AG04449 (cell line): ENCODE results near the gene ZNF488.
"Not testable (repeated sequence)": the region's sequence is repeated elsewhere in the genome, so short reads cannot be mapped to it uniquely, and the experiment has no call there.

ENCODE experiments used
- CTCF ChIA-PET: fragments of 350-600 bp; formaldehyde crosslinking; extraction: SDS; loops from one replicate; lab custom pipeline; 2021; ENCODE audit warnings: antibody characterized with exemption; lab: Yijun Ruan, JAX
- POLR2A ChIA-PET: fragments of 400-600, 350-600 bp; formaldehyde crosslinking; extraction: SDS; loops from one replicate; lab custom pipeline; 2020; ENCODE audit warnings: antibody characterized with exemption, inconsistent platforms; lab: Yijun Ruan, JAX
- DNase-seq: peaks from one replicate; pipeline ENCODE4 v3.0.0-alpha.2; 2010; ENCODE audit warnings: low read depth, low spot score
- H3K4me3 ChIP-seq: 2 replicates; pipeline ENCODE4 v1.5.1; 2011; ENCODE audit warnings: low read depth, mild to moderate bottlenecking, control low read depth, low read length
- TF ChIP-seq, protein P1 (sequence below): IDR thresholded peaks from one replicate; pipeline ENCODE4 v1.5.1; 2011; ENCODE audit warnings: mild to moderate bottlenecking, moderate library complexity, low read length, control low read depth, inconsistent platforms; ENCODE audit not compliant: insufficient read depth; ENCODE audit errors: missing control alignments

The ZNF488 gene

DNA sequence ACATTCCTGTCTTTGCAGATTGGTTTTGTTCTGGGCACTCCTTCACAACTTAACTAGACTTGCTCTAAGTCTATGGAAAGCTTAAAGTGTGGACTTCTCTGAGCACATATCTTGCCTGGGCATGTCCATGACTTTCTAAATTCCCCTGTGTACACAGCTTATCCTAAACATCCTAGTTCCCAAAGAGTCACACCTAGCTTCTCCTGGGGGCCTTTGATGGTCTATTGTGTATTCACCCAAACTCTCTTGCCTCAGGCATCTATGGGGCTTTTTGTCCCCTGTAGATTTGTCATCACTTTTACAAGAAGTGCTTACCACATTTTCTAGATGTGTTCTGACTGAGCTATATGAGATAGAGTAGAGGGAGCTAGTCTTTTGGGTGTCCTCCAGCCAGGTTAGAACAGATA is 12.2 kb upstream of the ZNF488 start:
- CTCF ChIA-PET, result interaction anchor here (0.7 to 1.1 kb wide), 2 partner anchors 9 to 34 kb away, joined by 3 read pairs; no protein-coding TSS in a partner anchor
- POLR2A ChIA-PET, result interaction anchor here (0.6 kb wide), 1 partner anchor 926 kb away, joined by 3 read pairs; no protein-coding TSS in a partner anchor
- no peak for DNase-seq
- H3K4me3 ChIP-seq, result no peak overlapping the region
- TF ChIP-seq, protein P1, sequence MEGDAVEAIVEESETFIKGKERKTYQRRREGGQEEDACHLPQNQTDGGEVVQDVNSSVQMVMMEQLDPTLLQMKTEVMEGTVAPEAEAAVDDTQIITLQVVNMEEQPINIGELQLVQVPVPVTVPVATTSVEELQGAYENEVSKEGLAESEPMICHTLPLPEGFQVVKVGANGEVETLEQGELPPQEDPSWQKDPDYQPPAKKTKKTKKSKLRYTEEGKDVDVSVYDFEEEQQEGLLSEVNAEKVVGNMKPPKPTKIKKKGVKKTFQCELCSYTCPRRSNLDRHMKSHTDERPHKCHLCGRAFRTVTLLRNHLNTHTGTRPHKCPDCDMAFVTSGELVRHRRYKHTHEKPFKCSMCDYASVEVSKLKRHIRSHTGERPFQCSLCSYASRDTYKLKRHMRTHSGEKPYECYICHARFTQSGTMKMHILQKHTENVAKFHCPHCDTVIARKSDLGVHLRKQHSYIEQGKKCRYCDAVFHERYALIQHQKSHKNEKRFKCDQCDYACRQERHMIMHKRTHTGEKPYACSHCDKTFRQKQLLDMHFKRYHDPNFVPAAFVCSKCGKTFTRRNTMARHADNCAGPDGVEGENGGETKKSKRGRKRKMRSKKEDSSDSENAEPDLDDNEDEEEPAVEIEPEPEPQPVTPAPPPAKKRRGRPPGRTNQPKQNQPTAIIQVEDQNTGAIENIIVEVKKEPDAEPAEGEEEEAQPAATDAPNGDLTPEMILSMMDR, result no peak

DNA sequence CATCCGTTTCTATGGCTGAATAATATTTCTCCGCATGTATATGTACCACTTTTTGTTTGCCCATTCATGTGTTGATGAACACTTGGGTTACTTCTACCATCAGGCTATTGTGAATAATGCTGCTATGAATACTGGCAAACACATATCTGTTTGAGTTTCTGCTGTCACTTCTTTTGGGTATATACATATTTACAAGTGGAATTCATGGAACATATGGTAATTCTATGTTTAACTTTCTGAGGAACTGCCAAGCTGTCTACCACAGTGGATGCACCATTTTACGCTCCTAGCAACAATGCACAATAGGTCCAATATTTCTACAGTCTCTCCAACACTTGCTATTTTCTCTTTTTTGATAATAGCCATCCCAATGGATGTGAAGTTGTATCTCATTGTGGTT is 5.5 kb upstream of the ZNF488 start:
- CTCF ChIA-PET, result no interaction called here
- POLR2A ChIA-PET, result no interaction called here
- no peak overlapping the region for H3K4me3 ChIP-seq
- TF ChIP-seq, protein P1, result no peak
- DNase-seq, result no peak

DNA sequence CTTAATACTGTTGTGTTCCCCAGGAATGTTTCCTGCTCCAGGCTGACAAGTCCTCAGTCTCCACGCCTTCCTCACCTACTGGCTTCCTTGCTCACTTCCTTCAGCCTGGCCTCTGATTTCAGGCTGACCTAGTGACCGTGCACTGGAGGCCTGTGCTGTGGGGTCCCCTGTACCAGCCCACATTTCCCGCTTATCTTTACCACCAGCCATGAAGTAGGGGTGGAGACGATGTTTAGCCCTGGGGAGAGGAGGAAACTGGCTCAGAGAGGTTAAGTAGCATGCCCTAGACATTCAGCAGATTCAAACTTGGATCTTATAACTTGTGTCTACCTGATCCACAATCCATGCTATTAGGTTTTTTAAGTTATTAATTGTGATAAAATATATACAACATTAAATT is 4.8 kb upstream of the ZNF488 start:
- TF ChIP-seq, protein P1, result no peak
- CTCF ChIA-PET, result no interaction called here
- DNase-seq, result no peak
- H3K4me3 ChIP-seq, result no peak overlapping the region
- POLR2A ChIA-PET, result no interaction called here

DNA sequence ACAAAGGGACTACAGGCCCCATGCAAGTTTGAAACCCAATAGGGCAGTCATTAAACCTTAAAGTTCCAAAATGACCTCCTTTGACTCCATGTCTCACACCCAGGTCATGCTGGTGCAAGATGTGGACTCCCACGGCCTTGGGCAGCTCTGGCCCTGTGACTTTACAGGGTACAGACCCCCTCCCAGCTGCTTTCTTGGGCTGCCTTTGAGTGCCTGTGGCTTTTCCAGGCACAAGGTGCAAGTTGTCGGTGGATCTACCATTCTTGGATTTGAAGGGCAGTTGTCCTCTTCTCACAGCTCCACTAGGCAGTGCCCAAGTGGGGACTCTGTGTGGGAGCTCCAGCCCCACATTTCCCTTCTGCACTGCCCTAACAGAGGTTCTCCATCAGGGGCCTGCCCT is 2.0 kb upstream of the ZNF488 start:
- DNase-seq, POLR2A ChIA-PET, H3K4me3 ChIP-seq: not testable (repeated sequence)
- CTCF ChIA-PET, result interaction anchor here (1.5 kb wide), 1 partner anchor 12 kb away, joined by 3 read pairs; no protein-coding TSS in a partner anchor

DNA sequence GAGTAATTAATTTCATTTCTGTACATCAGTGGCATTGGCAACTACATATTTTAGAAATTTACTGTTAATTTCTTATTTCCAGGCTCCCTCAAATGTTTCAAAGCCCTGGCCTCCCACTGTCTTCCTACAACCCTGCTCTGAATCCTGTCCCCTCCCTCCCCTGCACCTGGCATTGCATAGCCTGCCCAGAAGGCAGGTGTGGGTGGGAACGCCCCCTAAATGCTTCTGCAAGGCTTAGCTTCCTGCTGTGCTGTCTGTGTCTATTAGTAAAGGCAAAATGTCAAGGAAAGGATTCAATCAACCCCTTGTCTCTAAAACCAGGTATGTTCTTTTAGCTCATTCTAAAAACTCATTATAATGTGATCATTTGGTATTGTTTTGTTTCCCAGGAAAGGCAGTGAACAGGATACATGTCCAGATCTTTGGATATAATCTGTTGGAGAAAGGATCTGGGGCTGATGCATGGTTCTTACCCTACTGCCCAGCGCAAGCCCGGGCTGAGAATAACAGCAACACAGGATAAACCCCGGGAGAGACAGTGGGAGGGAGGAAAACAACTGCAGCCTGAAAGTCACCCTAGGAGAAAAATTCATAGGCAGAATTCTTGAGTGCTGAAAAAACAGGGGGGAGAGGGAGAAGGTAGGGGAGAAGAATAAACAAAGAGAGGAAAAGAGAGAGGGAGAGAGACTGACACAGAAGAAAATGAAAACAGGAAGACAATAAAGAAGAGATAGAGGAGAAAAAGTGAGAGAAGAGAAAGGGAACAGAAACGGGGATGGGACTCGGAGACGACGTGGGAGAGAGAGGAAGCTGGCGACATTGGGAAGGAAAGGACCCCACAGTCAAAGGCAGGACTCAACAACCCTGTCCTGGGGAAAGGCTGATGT is 589 bp downstream of the ZNF488 start:
- TF ChIP-seq, protein P1, result no peak
- CTCF ChIA-PET, result no interaction called here
- POLR2A ChIA-PET, result interaction anchor here (1.1 kb wide), 1 partner anchor 20 kb away, joined by 6 read pairs; no protein-coding TSS in a partner anchor
- DNase-seq, result no peak
- H3K4me3 ChIP-seq, result peak overlapping the region; percentile 72

DNA sequence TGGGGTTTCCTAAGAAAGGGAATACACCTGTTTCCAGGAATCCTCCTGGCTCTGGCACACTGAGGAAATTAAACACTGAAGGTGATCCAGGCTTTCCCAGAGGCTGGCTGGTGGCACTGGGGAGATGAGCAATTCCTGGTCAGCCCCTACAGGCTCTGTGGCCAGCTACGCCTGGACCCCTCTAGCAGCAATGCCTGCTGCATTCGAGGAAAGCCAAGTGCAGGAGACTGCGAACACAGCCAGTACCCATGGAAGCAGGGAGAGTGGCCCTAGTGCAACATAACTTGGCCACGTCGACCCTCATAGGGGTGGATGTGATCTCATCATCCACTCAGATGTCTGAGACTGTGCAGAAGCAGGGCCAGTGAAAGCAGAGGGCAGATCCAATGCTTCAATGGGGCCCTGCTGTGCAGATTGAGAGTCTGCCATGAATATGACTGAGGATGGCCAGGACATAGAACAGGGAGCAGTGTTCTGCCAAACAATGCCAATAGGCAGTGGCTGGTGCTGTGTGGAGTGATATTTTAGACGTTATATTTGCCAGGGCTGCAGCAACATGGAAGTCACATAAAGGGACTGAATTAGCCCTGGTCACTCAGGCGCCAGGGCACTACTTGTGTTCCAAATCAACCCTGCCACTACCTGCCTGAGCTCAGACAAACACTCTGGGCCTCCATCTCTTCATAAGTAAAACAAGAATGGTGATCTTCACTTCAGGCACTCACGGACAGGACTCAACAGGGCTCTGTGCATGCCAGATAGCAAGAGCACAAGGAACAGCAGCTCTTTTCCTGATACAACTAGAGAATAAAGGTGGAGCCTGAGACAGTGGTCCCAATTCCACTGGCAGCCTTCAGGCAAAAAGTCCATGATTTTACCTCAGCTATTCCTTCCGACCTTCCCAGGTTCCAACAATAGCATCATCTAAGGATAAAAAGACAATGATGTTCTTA is 2.4 kb downstream of the ZNF488 start:
- ChIA-PET CTCF (interaction anchor here (0.8 kb wide), 1 partner anchor 22 kb away, joined by 3 read pairs; no protein-coding TSS in a partner anchor), POLR2A (no interaction called here)
- DNase-seq, result no peak
- H3K4me3 ChIP-seq, result no peak overlapping the region
- TF ChIP-seq, protein P1, result no peak
